HFF-Myc (cell line): ENCODE measurements around the gene ELF3.

Experiments
- DNase-seq: peaks from one replicate; pipeline ENCODE4 v3.0.0-alpha.2; 2011; ENCODE audit warnings: low read depth; ENCODE audit errors: extremely low read depth
- H3K4me3 ChIP-seq: replicated peaks from 2 replicates; pipeline ENCODE4 v1.5.1; 2011; ENCODE audit warnings: low read depth, mild to moderate bottlenecking, control low read depth, low read length
- CTCF ChIP-seq: IDR thresholded peaks from 2 replicates; pipeline ENCODE4 v1.5.1; 2012; ENCODE audit warnings: mild to moderate bottlenecking, low read depth, low read length, control low read depth; ENCODE audit errors: missing control alignments

The ELF3 gene

GRCh38 chr1:201982082-201982622, 28.2 kb upstream of the ELF3 start:
- peak overlapping the region; percentile 54 for H3K4me3 ChIP-seq
- TF ChIP-seq CTCF = no peak
- no peak for DNase-seq

- no peak for TF ChIP-seq CTCF
- DNase-seq = peak; percentile 51
- H3K4me3 ChIP-seq = peak within 1 kb of the TSS; percentile 54
Measured at GRCh38 chr1:201982623-201983379, 27.6 kb upstream of the ELF3 start, which contains the start of gene RNPEP. RNPEP (plus strand) TSS chr1:201982648; CDS start chr1:201982667, 19 bp downstream.

GRCh38 chr1:201983380-201983805, 27.0 kb upstream of the ELF3 start:
- H3K4me3 ChIP-seq = peak overlapping the region; percentile 54
- no peak for DNase-seq
- TF ChIP-seq CTCF = no peak

GRCh38 chr1:201984446-201984845, 25.9 kb upstream of the ELF3 start:
- peak overlapping the region; percentile 54 for H3K4me3 ChIP-seq
- no peak for TF ChIP-seq CTCF
- DNase-seq = no peak

GRCh38 chr1:201985355-201985754, 25.0 kb upstream of the ELF3 start:
- H3K4me3 ChIP-seq = no peak overlapping the region
- no peak for TF ChIP-seq CTCF
- no peak for DNase-seq

GRCh38 chr1:201988601-201989000, 21.8 kb upstream of the ELF3 start:
- no peak overlapping the region for H3K4me3 ChIP-seq
- TF ChIP-seq CTCF = no peak
- no peak for DNase-seq
